Measurements from ENCODE around the gene FZD4.

- no peak for TF ChIP-seq EZH2phosphoT487 (IDR thresholded peaks at IDR 0.05; ENCODE audit: low read length)
- TF ChIP-seq CTCF (IDR thresholded peaks at IDR 0.05; ENCODE audit: low read length) = no peak
- no peak for TF ChIP-seq EZH2 (optimal IDR thresholded peaks at IDR 0.05; ENCODE audit: low read depth, low read length)
Observed at GRCh38 chr11:86950661-86950995, 4.6 kb downstream of the FZD4 start.

Data from MM.1S (cell line).